ENCODE measurements around the gene MUC3A.
"Not testable (repeated sequence)": the region's sequence is repeated elsewhere in the genome, so short reads cannot be mapped to it uniquely, and the experiment has no call there.

The MUC3A gene

DNA sequence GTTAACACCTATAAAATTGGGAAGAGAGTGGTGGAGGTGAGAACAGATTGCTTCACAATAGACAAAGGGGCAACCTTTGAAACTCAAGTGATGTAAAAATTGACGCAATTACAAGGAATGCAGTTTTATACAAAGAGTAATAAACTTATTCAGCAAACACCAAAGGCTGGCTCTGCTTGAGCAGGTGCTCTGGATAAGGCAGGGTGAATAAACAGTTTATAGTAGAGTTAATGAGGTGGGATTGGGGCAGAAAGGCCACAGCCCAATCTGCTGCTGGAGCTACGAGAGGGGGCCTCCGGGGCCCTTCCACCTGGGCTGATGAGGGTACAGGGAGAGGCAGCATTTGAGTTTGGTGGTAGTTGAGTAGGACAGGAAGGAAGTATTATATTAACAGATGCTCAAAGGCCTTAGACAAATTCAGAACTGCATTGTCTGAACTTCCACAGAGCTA, 26.1 kb downstream of the MUC3A start:
- no peak for DNase-seq

DNA sequence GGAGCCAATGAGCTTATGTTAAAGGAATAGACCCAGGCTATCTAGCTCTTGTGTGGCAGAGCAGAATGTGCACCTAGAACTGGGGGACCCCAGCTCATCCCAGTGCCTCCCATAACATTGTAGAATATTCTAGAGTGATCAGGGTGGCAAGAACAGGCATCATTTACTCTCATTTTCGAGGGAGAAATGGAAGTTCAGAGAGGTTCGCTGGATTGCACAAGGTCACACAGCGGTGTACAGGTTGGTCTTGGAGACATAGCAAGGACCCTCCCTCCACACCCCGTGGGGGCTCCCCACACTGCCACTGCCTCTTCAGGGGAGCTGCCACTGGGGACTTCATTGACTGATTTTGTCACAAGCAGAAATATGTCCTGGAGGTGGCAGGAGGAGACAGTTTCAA, 29.0 kb downstream of the MUC3A start:
- DNase-seq: no peak

DNA sequence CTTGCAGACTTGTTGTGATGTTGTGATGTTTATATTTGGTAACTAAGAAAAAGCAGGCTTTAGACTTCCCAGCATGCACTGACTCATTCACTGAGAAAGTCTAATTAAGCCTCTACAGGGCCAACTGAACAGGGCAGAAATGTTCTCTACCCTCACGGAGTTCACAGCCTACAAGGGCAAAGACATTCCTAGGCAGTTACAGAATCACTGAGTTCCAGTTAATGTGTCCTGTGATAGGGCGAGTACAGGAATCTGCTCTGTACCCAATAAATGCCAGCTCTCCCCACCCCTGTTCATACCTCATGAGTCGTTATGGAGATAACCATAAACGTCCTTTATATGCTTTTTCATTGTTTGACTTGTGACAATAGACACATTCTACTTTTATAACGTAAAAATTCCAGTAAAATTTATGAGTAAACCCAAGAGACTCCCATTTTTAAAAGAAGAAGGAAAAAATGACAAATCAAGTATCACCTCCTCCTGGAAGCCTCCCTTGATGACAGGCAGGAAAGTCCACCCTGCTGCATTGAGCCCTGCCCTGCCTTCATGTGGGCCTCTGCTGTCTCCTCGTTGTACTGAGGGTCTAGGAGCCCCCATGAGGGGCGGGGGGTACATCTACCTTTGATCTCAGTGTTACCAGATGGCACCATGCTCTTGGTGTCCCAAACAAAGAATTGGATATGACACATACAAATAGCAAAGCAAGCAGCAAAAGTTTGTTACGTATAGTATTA, 34.3 kb downstream of the MUC3A start:
- peak; percentile 61 for DNase-seq

DNA sequence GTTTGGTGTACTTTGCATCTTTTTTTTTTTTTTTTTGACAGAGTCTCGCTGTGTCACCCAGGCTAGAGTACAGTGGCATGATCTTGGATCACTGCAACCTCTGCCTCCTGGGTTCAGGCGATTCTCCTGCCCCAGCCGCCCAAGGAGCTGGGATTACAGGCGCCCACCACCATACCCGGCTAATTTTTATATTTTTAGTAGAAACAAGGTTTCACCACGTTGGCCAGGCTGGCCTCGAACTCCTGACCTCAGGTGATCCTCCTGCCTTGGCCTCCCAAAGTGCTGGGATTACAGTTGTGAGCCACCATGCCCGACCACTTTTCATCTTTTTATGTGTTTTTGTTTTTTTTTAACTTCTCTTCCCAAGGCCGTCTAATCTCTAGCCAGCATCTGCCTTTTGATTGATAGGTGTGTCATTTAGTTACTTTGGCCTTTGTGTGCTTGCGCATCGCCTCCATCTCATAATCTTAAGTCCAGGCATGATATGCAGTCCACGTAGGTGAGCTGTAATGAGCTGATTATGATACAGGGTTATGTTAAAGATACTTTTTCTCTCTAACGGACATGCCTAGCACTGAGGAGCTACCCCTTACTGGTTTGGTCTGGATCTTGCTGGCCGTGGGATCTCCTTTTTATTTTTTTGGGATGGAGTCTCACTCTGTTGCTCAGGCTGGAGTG, 35.0 kb downstream of the MUC3A start:
- DNase-seq: not testable (repeated sequence)

DNA sequence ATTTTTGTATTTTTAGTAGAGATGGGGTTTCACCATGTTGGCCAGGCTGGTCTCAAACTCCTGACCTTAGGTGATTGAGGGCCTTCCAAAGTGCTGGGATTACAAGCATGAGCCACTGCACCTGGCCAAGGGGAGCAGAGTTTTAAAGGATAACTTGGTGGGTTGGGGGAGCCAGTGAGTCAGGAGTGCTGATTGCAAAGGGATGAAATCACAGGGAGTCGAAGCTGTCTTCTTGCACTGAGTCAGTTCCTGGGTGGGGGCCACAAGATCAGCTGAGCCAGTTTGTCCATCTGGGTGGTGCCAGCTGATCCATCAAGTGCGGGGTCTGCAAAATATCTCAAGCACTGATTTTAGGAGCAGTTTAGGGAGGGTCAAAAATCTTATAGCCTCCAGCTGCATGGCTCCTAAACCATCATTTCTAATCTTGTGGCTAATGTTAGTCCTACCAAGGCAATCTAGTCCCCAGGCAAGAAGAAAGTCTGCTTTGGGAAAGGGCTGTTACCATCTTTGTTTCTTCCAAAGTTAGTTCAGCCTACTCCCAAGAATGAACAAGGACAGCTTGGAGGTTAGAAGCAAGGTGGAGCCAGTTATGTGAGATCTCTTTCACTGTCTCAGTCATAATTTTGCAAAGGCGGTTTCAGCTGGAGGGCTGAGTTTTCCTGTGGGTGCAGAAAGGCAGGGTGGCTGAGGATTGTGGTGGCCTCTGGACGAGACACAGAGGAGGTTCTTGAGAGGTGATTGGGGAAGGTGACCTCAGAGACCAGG, 35.9 kb downstream of the MUC3A start:
- DNase-seq: not testable (repeated sequence)

DNA sequence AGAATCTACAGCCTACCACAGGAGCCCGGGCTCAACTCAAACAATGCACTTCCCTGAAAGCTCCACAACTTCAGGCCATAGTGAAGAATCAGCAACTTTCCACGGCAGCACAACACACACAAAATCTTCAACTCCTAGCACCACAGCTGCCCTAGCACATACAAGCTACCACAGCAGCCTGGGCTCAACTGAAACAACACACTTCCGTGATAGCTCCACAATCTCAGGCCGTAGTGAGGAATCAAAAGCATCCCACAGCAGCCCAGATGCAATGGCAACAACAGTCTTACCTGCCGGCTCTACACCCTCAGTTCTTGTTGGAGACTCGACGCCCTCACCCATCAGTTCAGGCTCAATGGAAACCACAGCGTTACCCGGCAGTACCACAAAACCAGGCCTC, 42.3 kb downstream of the MUC3A start:
- DNase-seq: no peak

DNA sequence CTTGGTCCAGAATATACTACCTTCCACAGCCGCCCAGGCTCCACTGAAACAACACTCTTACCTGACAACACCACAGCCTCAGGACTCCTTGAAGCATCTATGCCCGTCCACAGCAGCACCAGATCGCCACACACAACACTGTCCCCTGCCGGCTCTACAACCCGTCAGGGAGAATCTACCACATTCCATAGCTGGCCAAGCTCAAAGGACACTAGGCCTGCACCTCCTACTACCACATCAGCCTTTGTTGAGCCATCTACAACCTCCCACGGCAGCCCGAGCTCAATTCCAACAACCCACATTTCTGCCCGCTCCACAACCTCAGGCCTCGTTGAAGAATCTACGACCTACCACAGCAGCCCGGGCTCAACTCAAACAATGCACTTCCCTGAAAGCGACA, 42.9 kb downstream of the MUC3A start:
- DNase-seq: not testable (repeated sequence)

DNA sequence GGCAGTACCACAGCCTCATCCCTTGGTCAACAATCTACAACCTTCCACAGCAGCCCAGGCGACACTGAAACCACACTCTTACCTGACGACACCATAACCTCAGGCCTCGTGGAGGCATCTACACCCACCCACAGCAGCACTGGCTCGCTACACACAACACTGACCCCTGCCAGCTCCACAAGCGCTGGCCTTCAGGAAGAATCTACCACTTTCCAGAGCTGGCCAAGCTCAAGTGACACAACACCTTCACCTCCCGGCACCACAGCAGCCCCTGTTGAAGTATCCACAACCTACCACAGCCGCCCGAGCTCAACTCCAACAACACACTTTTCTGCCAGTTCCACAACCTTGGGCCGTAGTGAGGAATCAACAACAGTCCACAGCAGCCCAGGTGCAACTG, 45.3 kb downstream of the MUC3A start:
- not testable (repeated sequence) for DNase-seq

DNA sequence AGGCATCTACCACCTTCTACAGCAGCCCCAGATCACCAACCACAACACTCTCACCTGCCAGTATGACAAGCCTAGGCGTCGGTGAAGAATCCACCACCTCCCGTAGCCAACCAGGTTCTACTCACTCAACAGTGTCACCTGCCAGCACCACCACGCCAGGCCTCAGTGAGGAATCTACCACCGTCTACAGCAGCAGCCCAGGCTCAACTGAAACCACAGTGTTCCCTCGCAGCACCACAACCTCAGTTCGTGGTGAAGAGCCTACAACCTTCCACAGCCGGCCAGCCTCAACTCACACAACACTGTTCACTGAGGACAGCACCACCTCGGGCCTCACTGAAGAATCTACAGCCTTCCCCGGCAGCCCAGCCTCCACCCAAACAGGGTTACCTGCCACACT, 49.2 kb downstream of the MUC3A start:
- DNase-seq: not testable (repeated sequence)

DNA sequence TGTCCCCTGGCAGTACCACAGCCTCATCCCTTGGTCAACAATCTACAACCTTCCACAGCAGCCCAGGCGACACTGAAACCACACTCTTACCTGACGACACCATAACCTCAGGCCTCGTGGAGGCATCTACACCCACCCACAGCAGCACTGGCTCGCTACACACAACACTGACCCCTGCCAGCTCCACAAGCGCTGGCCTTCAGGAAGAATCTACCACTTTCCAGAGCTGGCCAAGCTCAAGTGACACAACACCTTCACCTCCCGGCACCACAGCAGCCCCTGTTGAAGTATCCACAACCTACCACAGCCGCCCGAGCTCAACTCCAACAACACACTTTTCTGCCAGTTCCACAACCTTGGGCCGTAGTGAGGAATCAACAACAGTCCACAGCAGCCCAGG, 50.0 kb downstream of the MUC3A start:
- DNase-seq: not testable (repeated sequence)

DNA sequence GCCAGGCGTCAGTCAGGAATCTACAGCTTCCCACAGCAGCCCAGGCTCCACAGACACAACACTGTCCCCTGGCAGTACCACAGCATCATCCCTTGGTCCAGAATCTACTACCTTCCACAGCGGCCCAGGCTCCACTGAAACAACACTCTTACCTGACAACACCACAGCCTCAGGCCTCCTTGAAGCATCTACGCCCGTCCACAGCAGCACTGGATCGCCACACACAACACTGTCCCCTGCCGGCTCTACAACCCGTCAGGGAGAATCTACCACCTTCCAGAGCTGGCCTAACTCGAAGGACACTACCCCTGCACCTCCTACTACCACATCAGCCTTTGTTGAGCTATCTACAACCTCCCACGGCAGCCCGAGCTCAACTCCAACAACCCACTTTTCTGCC, 50.7 kb downstream of the MUC3A start:
- not testable (repeated sequence) for DNase-seq

DNA sequence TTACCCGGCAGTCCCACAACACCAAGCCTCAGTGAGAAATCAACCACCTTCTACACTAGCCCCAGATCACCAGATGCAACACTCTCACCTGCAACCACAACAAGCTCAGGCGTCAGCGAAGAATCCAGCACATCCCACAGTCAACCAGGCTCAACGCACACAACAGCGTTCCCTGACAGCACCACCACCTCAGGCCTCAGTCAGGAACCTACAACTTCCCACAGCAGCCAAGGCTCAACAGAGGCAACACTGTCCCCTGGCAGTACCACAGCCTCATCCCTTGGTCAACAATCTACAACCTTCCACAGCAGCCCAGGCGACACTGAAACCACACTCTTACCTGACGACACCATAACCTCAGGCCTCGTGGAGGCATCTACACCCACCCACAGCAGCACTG, 53.0 kb downstream of the MUC3A start:
- not testable (repeated sequence) for DNase-seq

DNA sequence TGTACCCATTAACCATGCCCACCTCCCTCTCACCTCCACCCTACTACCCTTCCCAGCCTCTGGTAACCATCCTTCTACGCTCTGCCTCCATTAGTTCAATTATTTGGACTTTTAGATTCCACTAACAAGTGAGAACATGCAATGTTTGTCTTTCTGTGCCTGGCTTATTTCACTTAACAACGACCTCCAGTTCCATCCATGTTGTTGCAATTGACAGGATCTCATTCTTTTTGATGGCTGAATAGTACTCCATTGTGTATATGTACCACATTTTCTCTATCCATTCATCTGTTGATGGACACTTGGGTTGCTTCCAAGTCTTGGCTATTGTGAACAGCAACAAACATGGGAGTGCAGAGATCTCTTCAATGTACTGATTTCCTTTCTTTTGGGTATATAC, 58.0 kb downstream of the MUC3A start:
- DNase-seq: not testable (repeated sequence)

DNA sequence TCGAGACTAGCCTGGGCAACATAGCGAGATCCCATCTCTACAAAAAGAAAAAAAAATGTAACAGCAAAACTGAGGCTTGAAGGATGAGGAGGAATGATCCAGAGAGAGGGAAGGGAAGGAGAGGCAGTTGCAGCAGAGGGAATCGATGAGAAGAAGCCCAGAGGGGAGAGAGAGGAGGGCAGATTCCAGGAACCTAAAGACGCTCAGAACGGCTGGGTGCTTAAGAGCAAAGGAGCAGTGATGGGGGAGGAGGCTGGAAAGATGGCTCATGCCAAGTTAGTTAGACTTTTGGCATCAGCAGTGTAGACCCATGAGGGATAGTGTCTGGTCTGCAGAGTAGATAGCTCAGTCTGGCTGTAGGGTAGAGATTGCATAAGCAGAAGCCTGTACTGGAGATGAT, 60.3 kb downstream of the MUC3A start:
- DNase-seq: no peak

DNA sequence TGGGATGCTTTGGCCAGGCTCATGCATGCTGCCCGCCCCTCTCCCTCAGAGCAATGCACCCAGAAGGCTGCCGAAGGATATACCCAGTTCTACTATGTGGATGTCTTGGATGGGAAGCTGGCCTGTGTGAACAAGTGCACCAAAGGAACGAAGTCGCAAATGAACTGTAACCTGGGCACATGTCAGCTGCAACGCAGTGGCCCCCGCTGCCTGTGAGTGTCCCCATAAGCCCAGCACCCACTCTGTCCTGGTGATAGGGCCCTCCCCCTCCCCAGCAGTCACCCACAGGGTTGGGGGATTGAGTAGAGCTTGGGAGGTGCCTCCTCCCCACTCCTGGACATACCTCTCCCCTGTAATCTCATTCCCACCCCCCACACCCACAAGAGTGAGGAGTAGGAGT, 63.6 kb downstream of the MUC3A start:
- DNase-seq: no peak

DNA sequence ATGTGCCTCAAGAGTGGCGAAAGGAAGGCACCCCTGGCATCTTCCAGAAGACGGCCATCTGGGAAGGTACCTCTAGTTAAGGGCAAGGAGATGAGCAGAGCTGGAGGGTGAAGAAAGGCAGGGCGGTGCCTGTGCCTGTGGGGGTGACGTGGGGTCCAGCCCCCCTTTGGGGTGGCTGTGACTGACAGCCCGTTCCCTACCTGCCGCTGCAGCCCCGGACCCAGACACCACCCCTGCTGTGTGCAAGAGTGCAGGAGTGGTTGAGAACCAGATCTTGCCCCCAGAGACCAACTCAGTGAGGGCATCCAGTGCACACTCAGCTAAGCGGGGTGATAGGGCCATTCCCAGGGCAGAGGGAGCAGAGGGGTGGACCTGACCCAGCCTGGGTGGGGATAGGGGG, 66.3 kb downstream of the MUC3A start:
- DNase-seq: no peak

DNA sequence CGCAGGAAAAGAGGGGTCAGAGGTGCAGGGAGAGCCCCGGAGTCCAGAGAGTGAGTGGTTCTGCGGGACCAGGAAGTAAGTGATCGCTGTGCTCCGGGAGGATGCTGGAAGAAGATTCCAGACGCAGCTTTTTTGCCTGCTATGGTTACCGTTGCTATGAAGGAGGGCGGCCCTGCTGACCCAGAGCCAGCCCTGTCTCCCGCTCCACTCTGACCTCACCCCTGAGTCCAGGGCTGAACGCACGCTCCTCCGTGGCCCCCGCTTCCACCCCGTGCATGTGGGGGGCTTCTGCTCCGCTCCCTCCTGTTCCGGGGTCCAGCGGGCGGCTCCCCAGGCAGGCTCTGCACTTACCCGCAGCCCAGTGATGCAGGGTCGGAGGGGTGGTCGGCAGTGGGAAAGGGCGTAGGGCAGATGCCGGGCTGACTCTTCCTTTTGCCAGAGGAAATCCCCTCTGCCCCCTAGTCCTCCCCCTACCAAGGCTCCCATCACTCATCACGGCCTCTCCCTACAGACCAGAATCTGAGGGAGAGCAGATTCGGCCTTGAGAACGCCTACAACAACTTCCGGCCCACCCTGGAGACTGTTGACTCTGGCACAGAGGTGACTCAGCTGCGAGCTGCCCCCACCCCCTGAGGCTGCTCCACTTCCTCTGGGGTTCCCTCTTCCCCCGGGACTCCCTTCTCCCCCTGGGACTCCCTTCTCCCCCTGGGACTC, 67.9 kb downstream of the MUC3A start:
- peak; percentile 90 for DNase-seq

Data from fibroblast of skin of back (primary cell).